Mesendoderm (in vitro differentiated cells): ENCODE measurements around the gene TRIM58.

Source experiments
- DNase-seq: peaks from one replicate; pipeline ENCODE4 v3.0.0; 2013
- H2AK5ac ChIP-seq: 2 replicates; pipeline ENCODE4 v1.6.1; 2013; ENCODE audit warnings: low read length, inconsistent platforms
- H2BK120ac ChIP-seq: 2 replicates; pipeline ENCODE4 v1.6.1; 2013; ENCODE audit warnings: low read depth, mild to moderate bottlenecking, low read length, moderate library complexity, mixed read lengths
- H2BK15ac ChIP-seq: replicated peaks from 2 replicates; pipeline ENCODE4 v1.6.1; 2013; ENCODE audit warnings: low read depth, mild to moderate bottlenecking, moderate library complexity
- H2BK5ac ChIP-seq: 2 replicates; pipeline ENCODE4 v1.6.1; 2013; ENCODE audit warnings: low read length, inconsistent platforms
- H3K18ac ChIP-seq: 2 replicates; pipeline ENCODE4 v1.6.1; 2013; ENCODE audit warnings: mild to moderate bottlenecking, low read length, mixed read lengths
- H3K23ac ChIP-seq: one replicate; pipeline ENCODE4 v1.6.1; 2013; ENCODE audit warnings: low read length
- H3K27ac ChIP-seq: 2 replicates; pipeline ENCODE4 v1.5.1; 2013; ENCODE audit warnings: low read depth, mild to moderate bottlenecking, inconsistent platforms, low read length, moderate library complexity
- H3K27me3 ChIP-seq: 2 replicates; pipeline ENCODE4 v1.6.1; 2013; ENCODE audit warnings: low read length, control low read depth, mild to moderate bottlenecking, inconsistent platforms; ENCODE audit not compliant: insufficient read depth, poor library complexity
- H3K36me3 ChIP-seq: 2 replicates; pipeline ENCODE4 v1.6.1; 2013; ENCODE audit warnings: low read length, inconsistent platforms; ENCODE audit not compliant: control insufficient read depth, insufficient read depth
- H3K4ac ChIP-seq: one replicate; pipeline ENCODE4 v1.6.1; 2013; ENCODE audit warnings: low read depth, mild to moderate bottlenecking, low read length, moderate library complexity
- H3K4me1 ChIP-seq: 2 replicates; pipeline ENCODE4 v1.6.1; 2013; ENCODE audit warnings: low read depth, low read length, inconsistent platforms; ENCODE audit not compliant: control insufficient read depth
- H3K4me2 ChIP-seq: 2 replicates; pipeline ENCODE4 v1.6.1; 2013; ENCODE audit warnings: low read length
- H3K4me3 ChIP-seq: 2 replicates; pipeline ENCODE4 v1.5.1; 2013; ENCODE audit warnings: mild to moderate bottlenecking, low read length
- H3K56ac ChIP-seq: one replicate; pipeline ENCODE4 v1.6.1; 2013; ENCODE audit warnings: low read length
- H3K79me1 ChIP-seq: 2 replicates; pipeline ENCODE4 v1.6.1; 2013; ENCODE audit warnings: low read length, inconsistent platforms
- H3K79me2 ChIP-seq: 2 replicates; pipeline ENCODE4 v1.6.1; 2013; ENCODE audit warnings: mild to moderate bottlenecking, low read length; ENCODE audit not compliant: control insufficient read depth, insufficient read depth
- H3K9ac ChIP-seq: 2 replicates; pipeline ENCODE4 v1.6.1; 2013; ENCODE audit warnings: low read length, inconsistent platforms
- H4K5ac ChIP-seq: one replicate; pipeline ENCODE4 v1.6.1; 2013; ENCODE audit warnings: low read length
- H4K8ac ChIP-seq: one replicate; pipeline ENCODE4 v1.6.1; 2013; ENCODE audit warnings: low read depth, mild to moderate bottlenecking, control low read depth, low read length, moderate library complexity
- WGBS: extraction: QIAGEN DNeasy Blood & Tissue Kit; methylation state at CpG from one replicate; pipeline ENCODE4 v1.1.7; 2013; ENCODE audit warnings: low lambda C conversion rate, missing lambda C conversion rate; ENCODE audit not compliant: insufficient coverage; ENCODE audit errors: extremely low coverage; 5-methylcytosine and 5-hydroxymethylcytosine counted together

TRIM58 gene

DNA sequence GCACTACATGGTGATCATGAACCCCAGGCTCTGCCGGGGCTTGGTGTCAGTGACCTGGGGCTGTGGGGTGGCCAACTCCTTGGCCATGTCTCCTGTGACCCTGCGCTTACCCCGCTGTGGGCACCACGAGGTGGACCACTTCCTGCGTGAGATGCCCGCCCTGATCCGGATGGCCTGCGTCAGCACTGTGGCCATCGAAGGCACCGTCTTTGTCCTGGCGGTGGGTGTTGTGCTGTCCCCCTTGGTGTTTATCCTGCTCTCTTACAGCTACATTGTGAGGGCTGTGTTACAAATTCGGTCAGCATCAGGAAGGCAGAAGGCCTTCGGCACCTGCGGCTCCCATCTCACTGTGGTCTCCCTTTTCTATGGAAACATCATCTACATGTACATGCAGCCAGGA is 39.0 kb downstream of the TRIM58 start:
- no peaks in the 10 kb centered on the region for H3K79me2 ChIP-seq
- H3K4ac ChIP-seq, result no peak overlapping the region
- H3K18ac ChIP-seq, result no peak overlapping the region
- H2AK5ac ChIP-seq, result no peak overlapping the region
- no peak overlapping the region for H4K5ac ChIP-seq
- H3K27me3 ChIP-seq, result no peaks in the 10 kb centered on the region
- H2BK15ac ChIP-seq, result no peak overlapping the region
- H3K56ac ChIP-seq, result no peak overlapping the region
- H3K27ac ChIP-seq, result no peak overlapping the region
- no peak overlapping the region for H3K9ac ChIP-seq
- no peak overlapping the region for H3K23ac ChIP-seq
- no CpG with 5 or more reads among the region's 14 CpGs for WGBS
- DNase-seq, result no peak
- no peak overlapping the region for H3K4me3 ChIP-seq
- H3K4me2 ChIP-seq, result no peak overlapping the region
- no peaks in the 10 kb centered on the region for H3K79me1 ChIP-seq
- no peaks in the 10 kb centered on the region for H3K36me3 ChIP-seq
- no peak overlapping the region for H4K8ac ChIP-seq
- H2BK120ac ChIP-seq, result no peak overlapping the region
- no peak overlapping the region for H2BK5ac ChIP-seq
- H3K4me1 ChIP-seq, result no peaks in the 10 kb centered on the region

DNA sequence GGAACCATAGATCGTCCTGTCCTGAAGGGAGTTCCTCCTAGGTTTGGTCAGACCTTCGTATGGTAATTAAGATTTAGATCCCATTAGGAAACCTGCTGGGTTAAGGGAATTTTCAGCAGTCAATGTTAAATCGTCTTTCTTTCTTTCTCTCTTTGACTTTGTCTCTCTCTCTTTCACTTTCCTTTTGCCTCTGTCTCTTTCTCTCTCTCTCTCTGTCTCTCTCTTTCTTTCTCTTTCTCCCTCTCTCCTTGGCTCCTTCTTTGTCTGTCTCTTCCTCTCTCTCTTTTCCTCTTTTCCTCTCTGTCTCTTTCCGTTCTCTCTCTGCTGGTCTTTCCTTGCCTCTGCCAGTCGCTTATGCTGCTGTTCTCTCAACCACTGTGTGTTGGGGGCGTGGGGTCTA is 47.1 kb downstream of the TRIM58 start:
- H3K56ac ChIP-seq, result no peak overlapping the region
- WGBS, result no CpG with 5 or more reads among the region's 6 CpGs

DNA sequence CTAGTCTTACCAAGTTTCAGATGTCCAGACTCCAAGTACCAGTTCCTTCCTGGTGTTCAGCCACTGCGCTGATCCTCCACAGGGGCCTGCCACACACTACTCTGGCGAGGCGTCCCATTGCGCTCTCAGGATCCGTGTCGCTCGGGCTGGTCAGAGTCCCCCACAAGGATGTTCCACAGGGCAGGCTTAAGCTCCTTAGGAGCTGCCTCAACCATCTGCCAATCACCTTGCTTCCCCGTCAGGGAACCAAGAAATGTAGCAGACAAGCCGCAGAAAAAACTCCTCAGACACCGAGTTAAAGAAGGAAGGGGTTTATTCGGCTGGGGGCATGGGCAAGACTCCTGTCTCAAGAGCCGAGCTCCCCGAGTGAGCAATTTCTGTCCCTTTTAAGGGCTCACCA is 48.2 kb downstream of the TRIM58 start:
- no peak overlapping the region for H2BK15ac ChIP-seq
- H3K27me3 ChIP-seq, result no peaks in the 10 kb centered on the region
- no peaks in the 10 kb centered on the region for H3K79me1 ChIP-seq
- WGBS, result no CpG with 5 or more reads among the region's 13 CpGs
- no peak overlapping the region for H3K56ac ChIP-seq
- H3K18ac ChIP-seq, result no peak overlapping the region
- H2BK5ac ChIP-seq, result no peak overlapping the region
- H4K8ac ChIP-seq, result no peak overlapping the region
- H3K4me2 ChIP-seq, result no peak overlapping the region
- no peaks in the 10 kb centered on the region for H3K4me1 ChIP-seq
- H3K23ac ChIP-seq, result no peak overlapping the region
- H3K4me3 ChIP-seq, result no peak overlapping the region
- no peaks in the 10 kb centered on the region for H3K36me3 ChIP-seq
- H2BK120ac ChIP-seq, result no peak overlapping the region
- no peak for DNase-seq
- H3K79me2 ChIP-seq, result no peaks in the 10 kb centered on the region
- no peak overlapping the region for H2AK5ac ChIP-seq
- H3K4ac ChIP-seq, result no peak overlapping the region
- no peak overlapping the region for H3K9ac ChIP-seq
- H4K5ac ChIP-seq, result no peak overlapping the region
- H3K27ac ChIP-seq, result no peak overlapping the region

More for the DNA sequence above, 47.1 kb downstream of the TRIM58 start:
- no peak overlapping the region for H3K4me3 ChIP-seq
- no peak overlapping the region for H2BK120ac ChIP-seq
- no peaks in the 10 kb centered on the region for H3K79me2 ChIP-seq
- no peak overlapping the region for H3K18ac ChIP-seq
- no peak overlapping the region for H2BK5ac ChIP-seq
- H2AK5ac ChIP-seq, result no peak overlapping the region
- H4K8ac ChIP-seq, result no peak overlapping the region
- no peak overlapping the region for H3K23ac ChIP-seq
- H3K4me2 ChIP-seq, result no peak overlapping the region
- H3K4ac ChIP-seq, result no peak overlapping the region
- no peaks in the 10 kb centered on the region for H3K4me1 ChIP-seq
- no peaks in the 10 kb centered on the region for H3K27me3 ChIP-seq
- H3K27ac ChIP-seq, result no peak overlapping the region
- no peaks in the 10 kb centered on the region for H3K79me1 ChIP-seq
- no peak for DNase-seq
- H3K9ac ChIP-seq, result no peak overlapping the region
- H4K5ac ChIP-seq, result no peak overlapping the region
- H2BK15ac ChIP-seq, result no peak overlapping the region
- H3K36me3 ChIP-seq, result no peaks in the 10 kb centered on the region

DNA sequence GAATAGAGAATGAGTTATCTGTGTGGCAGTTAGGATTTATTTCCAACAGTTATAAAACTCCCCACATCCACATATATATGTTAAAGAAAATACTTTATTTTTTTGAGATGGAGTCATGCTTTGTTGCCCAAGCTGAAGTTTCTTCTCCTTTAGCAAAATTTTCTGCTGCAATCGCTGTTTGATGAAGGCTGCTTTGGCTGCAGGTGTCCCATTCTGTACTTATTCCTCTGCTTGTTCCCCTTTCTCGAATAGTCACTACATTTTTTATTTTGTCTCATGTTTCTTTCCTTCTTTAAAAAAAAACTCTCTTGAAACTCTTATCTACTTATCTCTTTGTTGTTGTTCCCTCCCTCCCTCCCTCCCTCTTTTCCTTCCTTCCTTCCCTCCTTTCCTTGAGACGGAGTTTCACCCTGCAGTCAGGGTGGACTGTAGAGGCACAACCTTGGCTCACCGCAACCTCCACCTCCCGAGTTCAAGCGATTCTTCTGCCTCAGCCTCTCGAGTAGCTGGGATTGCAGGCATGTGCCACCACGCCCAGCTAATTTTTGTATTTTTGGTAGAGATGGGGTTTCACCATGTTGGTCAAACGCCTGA is 49.0 kb downstream of the TRIM58 start:
- no peak overlapping the region for H3K23ac ChIP-seq
- no peak overlapping the region for H2BK5ac ChIP-seq
- H3K27ac ChIP-seq, result no peak overlapping the region
- H3K79me2 ChIP-seq, result no peaks in the 10 kb centered on the region
- H4K5ac ChIP-seq, result no peak overlapping the region
- no peak overlapping the region for H3K56ac ChIP-seq
- no peaks in the 10 kb centered on the region for H3K79me1 ChIP-seq
- no peaks in the 10 kb centered on the region for H3K4me1 ChIP-seq
- no peak overlapping the region for H4K8ac ChIP-seq
- no peak overlapping the region for H3K4ac ChIP-seq
- no peak for DNase-seq
- no peak overlapping the region for H3K4me2 ChIP-seq
- no peak overlapping the region for H3K9ac ChIP-seq
- H2BK120ac ChIP-seq, result no peak overlapping the region
- no peak overlapping the region for H2BK15ac ChIP-seq
- no peaks in the 10 kb centered on the region for H3K36me3 ChIP-seq
- no peak overlapping the region for H3K18ac ChIP-seq
- H3K27me3 ChIP-seq, result no peaks in the 10 kb centered on the region
- no peak overlapping the region for H3K4me3 ChIP-seq
- H2AK5ac ChIP-seq, result no peak overlapping the region
- no CpG with 5 or more reads among the region's 9 CpGs for WGBS

DNA sequence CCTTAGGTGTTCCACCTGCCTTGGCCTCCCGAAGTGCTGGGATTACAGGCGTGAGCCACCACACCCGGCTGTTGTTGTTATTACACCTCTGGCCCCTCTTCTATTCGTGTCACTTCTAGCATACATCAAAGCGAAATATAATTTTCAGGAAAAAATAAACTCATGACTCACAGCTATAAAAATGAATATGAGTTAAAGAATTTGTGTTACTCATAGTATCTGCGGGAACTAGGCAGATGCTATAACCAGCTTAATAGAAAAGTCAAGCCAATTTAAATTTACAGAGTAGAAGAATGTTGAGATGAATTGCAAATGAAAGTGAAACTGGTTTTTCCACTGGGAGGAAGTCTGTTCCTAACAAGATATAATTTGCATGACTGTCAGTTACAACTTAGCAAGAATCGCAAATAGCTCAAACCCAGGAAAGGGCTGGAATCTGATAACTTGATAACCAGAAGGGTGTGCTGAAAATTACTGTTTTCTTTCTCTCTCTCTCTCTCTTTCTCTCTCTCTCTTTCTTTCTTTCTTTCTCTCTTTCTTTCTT is 49.6 kb downstream of the TRIM58 start:
- Histone ChIP-seq H3K4me3 (no peak overlapping the region), H3K56ac (no peak overlapping the region), H3K4me2 (no peak overlapping the region), H2BK120ac (no peak overlapping the region), H3K27ac (no peak overlapping the region), H3K79me2 (no peaks in the 10 kb centered on the region), H3K9ac (no peak overlapping the region), H3K27me3 (no peaks in the 10 kb centered on the region), H2BK15ac (no peak overlapping the region), H4K5ac (no peak overlapping the region), H2AK5ac (no peak overlapping the region), H3K4me1 (no peaks in the 10 kb centered on the region), H2BK5ac (no peak overlapping the region), H3K18ac (no peak overlapping the region), H3K36me3 (no peaks in the 10 kb centered on the region), H3K79me1 (no peaks in the 10 kb centered on the region), H3K4ac (no peak overlapping the region), H3K23ac (no peak overlapping the region), H4K8ac (no peak overlapping the region)
- peak; percentile 64 for DNase-seq
- WGBS, result no CpG with 5 or more reads among the region's 7 CpGs

DNA sequence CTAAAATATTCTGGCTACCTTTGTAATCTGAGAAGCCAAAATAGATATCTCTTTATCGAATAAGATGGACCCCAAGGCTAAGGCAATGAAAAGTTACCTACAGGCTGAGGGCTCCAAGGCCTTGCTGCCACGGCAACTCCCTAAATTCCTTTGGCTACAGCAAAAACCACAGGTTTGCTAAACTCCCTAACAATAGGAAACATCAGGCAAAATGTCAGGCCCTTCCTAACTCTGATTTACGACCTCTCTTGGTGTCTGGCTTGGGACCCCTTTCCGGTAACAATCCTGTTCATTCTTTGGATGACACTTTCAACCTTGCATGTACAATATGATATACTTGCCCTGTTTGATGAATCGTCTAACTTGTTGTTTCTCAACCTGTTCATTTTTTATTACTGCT is 51.8 kb downstream of the TRIM58 start:
- no peak overlapping the region for H2BK15ac ChIP-seq
- H3K4me2 ChIP-seq, result no peak overlapping the region
- H3K4ac ChIP-seq, result no peak overlapping the region
- no peak for DNase-seq
- no peak overlapping the region for H3K56ac ChIP-seq
- no peak overlapping the region for H3K9ac ChIP-seq
- no peak overlapping the region for H3K23ac ChIP-seq
- no peaks in the 10 kb centered on the region for H3K36me3 ChIP-seq
- no peaks in the 10 kb centered on the region for H3K79me2 ChIP-seq
- no peak overlapping the region for H3K18ac ChIP-seq
- H2BK5ac ChIP-seq, result no peak overlapping the region
- no peak overlapping the region for H2AK5ac ChIP-seq
- no peak overlapping the region for H4K5ac ChIP-seq
- WGBS, result no CpG with 5 or more reads among the region's 5 CpGs
- H3K27ac ChIP-seq, result no peak overlapping the region
- no peaks in the 10 kb centered on the region for H3K4me1 ChIP-seq
- no peaks in the 10 kb centered on the region for H3K79me1 ChIP-seq
- no peak overlapping the region for H3K4me3 ChIP-seq
- H2BK120ac ChIP-seq, result no peak overlapping the region
- H3K27me3 ChIP-seq, result no peaks in the 10 kb centered on the region
- no peak overlapping the region for H4K8ac ChIP-seq
